Stomach (tissue), 4 donors: ENCODE measurements around the gene CYP27C1.

Source experiments
- POLR2A ChIP-seq, 4 donors: fragments of 450-650 bp; IDR thresholded peaks; one replicate each; pipeline ENCODE4 v1.6.1; 2016; ENCODE audit warnings: antibody characterized with exemption in 4 of 4, control low read depth in 2 of 4, mild to moderate bottlenecking in 1 of 4, moderate library complexity in 1 of 4
- POLR2AphosphoS5 ChIP-seq, 3 donors: sonication (generic); formaldehyde crosslinking; IDR thresholded peaks; one replicate each; pipeline ENCODE4 v1.6.1; 2016; ENCODE audit warnings: antibody characterized with exemption in 3 of 3
- TF ChIP-seq, protein P1 (sequence below), 7 experiments: fragments of 450-650 bp in 4 of 7; fragments of 200-600 bp in 3 of 7; sonication (generic) in 3 of 7; IDR thresholded peaks; one replicate each; pipeline ENCODE4 v1.5.1; 2016 to 2019; ENCODE audit warnings: antibody characterized with exemption in 7 of 7, control low read depth in 2 of 7, mild to moderate bottlenecking in 1 of 7

DNA sequence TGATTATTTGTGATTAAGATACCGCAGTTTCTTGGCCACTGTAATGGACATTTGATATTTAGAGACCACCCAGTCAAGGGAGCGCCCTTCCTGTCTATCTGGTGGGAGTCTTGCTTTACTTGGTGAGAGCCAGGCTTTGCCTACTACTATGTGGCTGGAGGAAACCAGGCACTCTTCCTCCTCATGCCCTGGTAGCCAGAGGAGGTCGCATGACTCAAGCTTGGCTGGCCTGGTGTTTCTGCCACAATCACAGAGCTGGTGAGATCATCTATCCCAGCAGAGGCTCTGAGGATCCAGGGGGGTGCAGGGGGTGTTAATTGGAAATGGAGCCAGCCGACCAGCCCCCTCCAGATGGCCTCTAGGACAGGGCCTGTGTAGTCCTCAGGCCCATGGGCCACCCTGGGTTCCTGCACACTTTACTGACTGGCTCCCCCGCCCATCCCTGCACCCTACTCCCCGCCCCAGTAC lies 66.4 kb downstream of the CYP27C1 start:
- TF ChIP-seq, protein P1, sequence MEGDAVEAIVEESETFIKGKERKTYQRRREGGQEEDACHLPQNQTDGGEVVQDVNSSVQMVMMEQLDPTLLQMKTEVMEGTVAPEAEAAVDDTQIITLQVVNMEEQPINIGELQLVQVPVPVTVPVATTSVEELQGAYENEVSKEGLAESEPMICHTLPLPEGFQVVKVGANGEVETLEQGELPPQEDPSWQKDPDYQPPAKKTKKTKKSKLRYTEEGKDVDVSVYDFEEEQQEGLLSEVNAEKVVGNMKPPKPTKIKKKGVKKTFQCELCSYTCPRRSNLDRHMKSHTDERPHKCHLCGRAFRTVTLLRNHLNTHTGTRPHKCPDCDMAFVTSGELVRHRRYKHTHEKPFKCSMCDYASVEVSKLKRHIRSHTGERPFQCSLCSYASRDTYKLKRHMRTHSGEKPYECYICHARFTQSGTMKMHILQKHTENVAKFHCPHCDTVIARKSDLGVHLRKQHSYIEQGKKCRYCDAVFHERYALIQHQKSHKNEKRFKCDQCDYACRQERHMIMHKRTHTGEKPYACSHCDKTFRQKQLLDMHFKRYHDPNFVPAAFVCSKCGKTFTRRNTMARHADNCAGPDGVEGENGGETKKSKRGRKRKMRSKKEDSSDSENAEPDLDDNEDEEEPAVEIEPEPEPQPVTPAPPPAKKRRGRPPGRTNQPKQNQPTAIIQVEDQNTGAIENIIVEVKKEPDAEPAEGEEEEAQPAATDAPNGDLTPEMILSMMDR (IDR thresholded peaks at IDR 0.05): no peak
- no peak for TF ChIP-seq POLR2A (IDR thresholded peaks at IDR 0.05)
- no peak for TF ChIP-seq POLR2AphosphoS5 (IDR thresholded peaks at IDR 0.05)
